Germinal center (tissue), 1 donor: ENCODE results near the gene AKT1S1.
A peak's percentile ranks its signal among the peaks of the same experiment; 100 is the strongest.

Experiments
- DNase-seq: peaks from one replicate; pipeline ENCODE4 v3.0.0; 2012; ENCODE audit warnings: mixed read lengths, low spot score

Gene AKT1S1

GRCh38 chr19:49869009-49869483 lies 8.1 kb downstream of the AKT1S1 start:
- DNase-seq, result no peak

DNA sequence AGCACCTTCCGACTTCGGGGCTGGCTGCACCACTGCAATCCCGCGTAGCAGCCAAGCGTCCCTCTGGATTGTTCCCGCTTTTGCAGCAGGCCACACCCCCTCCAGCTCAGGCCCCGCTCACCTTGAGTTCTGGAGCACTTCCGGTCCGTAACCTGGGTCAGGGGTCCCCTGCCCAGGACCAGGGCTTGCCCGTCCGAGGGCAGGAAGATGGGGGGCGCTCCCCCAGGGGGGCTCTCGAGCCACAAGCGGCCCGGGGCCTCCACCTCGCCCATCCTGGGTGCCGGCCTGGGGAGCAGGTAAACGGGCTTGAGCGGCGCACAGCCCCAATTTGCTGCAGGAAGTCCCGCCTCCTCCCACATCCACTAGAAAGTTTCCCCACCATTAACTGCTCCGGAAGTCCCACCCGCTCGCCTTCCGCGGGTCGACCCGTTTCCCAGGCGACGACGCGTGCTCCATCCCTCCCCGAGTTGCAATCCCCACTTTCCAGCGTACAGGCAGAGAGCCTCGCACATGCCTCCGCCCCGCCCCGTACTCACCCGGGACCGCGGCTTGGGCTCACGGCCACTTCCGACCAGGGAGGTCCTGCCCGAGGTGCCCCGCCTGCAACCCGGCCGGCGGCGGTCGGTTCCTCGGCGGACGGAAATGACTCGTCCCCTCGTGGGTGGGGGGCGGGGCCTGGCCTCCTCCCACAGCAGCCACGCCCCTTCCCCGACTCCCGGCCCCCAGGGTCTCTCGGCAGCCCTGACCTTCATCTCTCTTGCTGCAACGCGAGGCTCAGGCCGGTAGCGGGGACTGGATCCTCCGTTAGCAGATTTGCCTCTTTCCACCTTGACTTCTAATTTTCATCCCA lies 10.0 kb downstream of the AKT1S1 start, which contains the start of gene PNKP:
Gene PNKP (minus strand): TSS at position 644 of the 850 bp plus-strand sequence. CDS start 372 bp downstream, at position 272.
- peak; percentile 92 for DNase-seq

DNA sequence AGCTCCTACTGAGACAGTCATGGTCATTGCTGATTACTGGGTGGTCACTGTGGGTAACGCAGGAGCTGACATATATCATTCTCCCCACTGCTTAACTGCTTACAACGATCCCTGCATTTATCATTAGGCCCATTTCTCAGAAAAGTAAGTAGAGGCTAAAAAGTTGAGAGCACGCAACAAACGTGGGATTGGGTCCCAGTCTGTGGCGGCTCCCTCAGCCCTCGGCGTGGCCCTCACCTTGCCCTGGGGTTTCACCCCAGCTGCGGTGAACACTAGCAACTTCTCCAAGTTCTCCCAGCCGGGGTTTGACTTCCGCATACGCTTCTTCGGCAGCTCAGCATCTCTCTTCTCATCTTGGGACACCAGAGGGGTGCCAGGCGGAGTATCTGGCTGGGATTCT lies 12.3 kb downstream of the AKT1S1 start:
- DNase-seq, result no peak

DNA sequence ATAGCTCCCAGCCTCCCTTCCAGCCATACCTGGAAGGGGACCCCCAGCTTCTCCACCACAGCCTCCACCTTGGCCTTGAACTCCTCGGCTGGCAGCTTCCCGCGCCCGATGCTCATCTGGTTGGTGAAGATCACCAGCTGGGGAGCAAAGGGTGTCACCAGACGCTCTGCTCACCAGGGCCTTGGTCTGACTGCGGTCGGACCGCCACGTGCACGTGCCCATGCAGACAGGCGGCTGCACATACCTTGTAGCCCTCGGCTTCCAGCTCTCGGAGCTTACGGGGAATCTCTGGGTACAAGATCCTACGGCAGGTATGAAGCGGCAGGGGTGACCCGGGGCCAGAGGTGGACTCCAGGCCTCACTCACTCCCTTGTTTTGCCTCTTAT lies 13.2 kb downstream of the AKT1S1 start:
- no peak for DNase-seq

DNA sequence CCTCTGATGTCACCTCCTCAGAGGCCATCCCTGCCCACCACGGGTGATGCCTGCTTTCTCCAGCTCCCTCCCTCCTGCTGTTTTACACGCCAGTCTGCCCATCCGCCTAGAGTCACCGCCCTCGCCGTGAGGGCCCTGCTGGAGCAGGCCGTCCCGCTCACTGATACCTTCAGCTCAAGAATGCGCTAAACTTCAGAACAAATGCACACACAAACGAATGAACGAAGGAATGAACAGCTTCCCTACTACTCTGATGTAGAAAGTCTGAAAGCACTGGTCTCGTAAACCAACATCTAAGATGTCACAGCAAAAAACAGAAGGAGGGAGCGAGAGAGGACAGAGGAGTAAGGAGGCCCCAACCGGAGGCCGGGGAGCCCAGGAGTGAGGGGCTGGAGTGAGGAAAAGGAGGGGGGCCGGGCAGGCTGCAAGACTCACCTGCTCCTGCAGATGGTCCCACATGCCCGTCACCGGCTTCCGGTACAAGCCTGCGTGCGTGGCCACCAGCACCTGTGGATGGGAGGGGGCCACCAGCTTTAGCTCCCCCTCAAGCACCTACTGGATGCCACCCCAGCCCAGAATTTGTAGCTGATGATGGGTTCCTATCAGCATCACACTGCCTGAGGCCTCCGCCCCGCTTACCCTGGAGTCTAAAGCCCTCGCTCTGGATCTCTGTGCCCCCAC lies 13.8 kb downstream of the AKT1S1 start:
- DNase-seq, result no peak

DNA sequence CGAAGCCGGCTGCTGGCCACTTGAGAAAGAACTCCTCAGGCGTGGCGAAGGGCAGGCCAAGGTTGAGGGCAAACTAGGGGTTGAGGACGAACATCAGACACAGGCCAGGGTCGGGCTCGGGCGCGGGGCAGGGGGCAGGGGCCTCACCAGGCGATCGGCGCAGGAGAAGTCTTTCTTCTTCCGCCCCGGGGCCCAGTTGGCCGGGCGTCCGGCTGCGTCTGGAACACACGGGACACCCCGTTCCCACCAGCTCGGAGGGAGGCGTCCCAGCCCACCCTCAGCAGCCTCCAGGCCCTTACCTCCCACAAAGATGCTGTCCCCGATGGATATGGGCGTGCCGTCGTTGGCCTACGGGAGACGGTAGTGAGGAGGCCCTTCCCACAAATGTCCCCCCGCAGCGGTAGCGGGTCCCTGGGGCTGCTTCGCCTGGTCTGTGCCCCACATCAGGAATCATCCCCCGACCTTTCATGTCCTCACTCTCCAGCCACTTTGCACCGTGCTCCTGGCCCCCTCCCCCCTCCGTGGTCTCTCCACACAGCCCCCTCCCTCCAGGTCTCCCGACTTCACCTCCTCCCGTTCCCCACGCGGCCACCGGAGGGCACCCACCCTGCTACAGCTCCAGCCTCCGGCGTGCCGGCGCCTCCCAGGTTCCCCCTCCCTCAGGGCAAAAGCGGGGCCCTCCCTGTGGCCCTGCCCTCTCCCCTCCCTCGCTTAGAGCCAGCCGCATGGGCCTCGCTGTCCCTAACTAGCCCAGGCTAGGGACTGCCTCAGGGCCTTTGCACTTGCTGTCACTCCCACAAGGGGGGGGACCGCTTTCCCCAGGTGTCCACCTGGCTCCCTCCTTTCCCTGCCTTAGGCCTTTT lies 14.5 kb downstream of the AKT1S1 start:
- no peak for DNase-seq

GRCh38 chr19:49861541-49862378 lies 15.4 kb downstream of the AKT1S1 start:
- no peak for DNase-seq

- DNase-seq, result no peak
These were observed 16.0 kb downstream of the AKT1S1 start for GRCh38 chr19:49861107-49861506.

DNA sequence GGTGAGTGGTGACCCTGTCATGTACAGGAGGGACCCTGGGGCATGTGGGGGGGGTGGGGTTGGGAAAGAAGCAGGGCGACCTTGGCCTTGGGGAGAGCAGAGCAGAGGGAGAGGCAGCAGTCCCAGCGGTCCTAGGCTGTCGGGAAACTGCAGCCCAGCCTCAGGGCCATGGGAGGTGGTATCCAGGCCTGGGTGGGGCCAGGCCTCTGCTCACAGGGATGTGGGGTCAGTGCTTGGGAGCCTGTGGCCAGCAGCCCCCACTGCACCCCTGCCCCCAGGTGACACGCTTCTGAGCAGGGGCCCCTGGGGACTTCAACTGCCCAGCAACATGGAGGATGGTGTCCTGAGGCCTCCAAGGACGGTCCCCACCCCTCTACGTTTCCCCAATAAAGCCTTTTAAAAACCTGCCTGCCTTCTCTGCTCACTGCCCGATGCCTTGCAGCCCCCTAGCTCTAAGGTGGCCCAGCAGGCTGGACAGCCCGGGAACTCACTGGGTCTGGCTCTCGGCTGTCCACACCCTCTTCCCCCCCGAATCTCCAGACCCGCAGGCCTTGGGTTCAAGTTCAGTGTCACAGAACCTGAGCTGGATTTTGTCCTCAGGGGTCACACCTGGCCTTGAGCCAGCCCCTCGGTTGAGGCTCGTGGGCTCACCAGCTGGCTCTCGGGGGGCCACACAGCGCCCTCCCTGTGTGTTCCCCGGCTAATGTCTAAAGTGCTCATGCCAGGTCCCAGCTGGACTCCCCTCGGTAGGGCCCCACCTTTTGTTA lies 16.6 kb downstream of the AKT1S1 start:
- DNase-seq, result no peak

- no peak for DNase-seq
These were observed 17.3 kb downstream of the AKT1S1 start for GRCh38 chr19:49859682-49860335.

GRCh38 chr19:49858088-49858985 lies 18.8 kb downstream of the AKT1S1 start:
- no peak for DNase-seq

DNA sequence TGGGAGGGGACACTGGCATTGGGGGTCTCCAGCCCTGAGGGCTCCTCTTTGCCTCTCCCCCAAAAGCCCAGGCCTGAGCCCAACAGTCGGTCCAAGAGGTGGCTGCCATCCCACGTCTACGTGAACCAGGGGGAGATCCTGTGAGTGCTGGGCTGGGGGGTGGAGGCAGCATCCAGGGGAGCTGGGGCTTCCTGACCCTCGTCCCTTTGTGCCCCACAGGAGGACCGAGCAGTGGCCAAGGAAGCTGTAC lies 19.4 kb downstream of the AKT1S1 start:
- DNase-seq, result no peak

GRCh38 chr19:49857061-49857837 lies 19.9 kb downstream of the AKT1S1 start:
- DNase-seq, result no peak

DNA sequence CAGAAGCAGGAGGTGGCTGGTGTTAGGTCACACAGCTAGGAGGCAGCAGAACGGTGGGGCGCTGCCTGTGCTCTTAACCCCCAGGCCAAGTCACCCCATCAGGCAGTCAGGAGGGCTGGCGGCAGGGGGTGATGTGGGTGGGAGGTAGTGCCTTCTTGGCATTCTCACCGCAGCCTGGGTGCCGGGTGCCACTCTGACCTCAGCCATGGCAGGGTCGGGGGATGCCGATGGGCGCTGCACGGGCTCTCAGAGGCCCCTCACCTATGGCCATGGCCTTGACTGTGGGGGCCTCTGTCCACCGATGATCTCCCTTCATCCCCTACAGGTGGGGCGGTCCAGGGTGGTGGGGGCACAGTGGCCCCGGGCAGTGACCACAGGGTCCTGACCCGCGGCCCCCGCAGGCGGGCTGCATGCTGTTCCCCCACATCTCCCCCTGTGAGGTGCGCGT lies 20.6 kb downstream of the AKT1S1 start:
- no peak for DNase-seq

GRCh38 chr19:49855676-49856573 lies 21.2 kb downstream of the AKT1S1 start:
- DNase-seq, result no peak

DNA sequence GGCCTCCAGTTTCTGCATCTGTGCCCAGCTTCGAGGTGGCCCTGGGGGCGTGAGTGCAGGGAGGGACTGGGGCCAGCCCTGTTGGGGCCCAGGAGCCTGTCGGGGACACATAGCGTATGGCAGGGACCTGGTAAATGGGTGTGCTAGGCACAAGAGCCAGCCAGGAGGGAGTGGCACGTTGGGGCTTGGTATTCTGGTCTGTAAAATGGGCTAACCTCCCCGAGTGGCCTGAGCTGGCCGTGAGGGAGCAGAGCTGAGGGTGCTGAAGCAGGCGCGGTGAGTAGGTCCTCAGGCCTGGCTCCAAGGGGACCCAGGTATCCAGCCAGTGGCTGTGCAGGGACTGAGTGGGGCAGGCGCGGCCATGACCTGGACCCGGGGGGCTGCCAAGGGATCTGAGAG lies 21.9 kb downstream of the AKT1S1 start:
- DNase-seq, result no peak
